OCI-LY7 (cell line): ENCODE measurements around the gene MLLT10.

Source experiments
- EZH2phosphoT487 ChIP-seq: fragments of 200-600 bp; sonication (generic); IDR thresholded peaks from 2 replicates; pipeline ENCODE4 v1.6.1; 2018; ENCODE audit warnings: low read depth, borderline replicate concordance, mild to moderate bottlenecking, mixed run types, antibody characterized with exemption, low read length, moderate library complexity, mixed read lengths
- TF ChIP-seq, protein P1 (sequence below): fragments of 200-600 bp; sonication (generic); conservative IDR thresholded peaks from 2 replicates; pipeline ENCODE4 v1.5.1; 2014; ENCODE audit warnings: mild to moderate bottlenecking, antibody characterized with exemption, low read length, moderate library complexity, mixed read lengths

- TF ChIP-seq EZH2phosphoT487: no peak
- TF ChIP-seq, protein P1, sequence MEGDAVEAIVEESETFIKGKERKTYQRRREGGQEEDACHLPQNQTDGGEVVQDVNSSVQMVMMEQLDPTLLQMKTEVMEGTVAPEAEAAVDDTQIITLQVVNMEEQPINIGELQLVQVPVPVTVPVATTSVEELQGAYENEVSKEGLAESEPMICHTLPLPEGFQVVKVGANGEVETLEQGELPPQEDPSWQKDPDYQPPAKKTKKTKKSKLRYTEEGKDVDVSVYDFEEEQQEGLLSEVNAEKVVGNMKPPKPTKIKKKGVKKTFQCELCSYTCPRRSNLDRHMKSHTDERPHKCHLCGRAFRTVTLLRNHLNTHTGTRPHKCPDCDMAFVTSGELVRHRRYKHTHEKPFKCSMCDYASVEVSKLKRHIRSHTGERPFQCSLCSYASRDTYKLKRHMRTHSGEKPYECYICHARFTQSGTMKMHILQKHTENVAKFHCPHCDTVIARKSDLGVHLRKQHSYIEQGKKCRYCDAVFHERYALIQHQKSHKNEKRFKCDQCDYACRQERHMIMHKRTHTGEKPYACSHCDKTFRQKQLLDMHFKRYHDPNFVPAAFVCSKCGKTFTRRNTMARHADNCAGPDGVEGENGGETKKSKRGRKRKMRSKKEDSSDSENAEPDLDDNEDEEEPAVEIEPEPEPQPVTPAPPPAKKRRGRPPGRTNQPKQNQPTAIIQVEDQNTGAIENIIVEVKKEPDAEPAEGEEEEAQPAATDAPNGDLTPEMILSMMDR: no peak
Measured at GRCh38 chr10:21531164-21531563, 2.9 kb upstream of the MLLT10 start.
